Skeletal muscle satellite cell (primary cell): Measurements from ENCODE around the gene HEMK1.

Experiments
- H3K27me3 ChIP-seq: 2 replicates; pipeline ENCODE4 v1.7.0; 2013; ENCODE audit warnings: low read length; ENCODE audit not compliant: control insufficient read depth, insufficient read depth
- H3K36me3 ChIP-seq: 2 replicates; pipeline ENCODE4 v1.7.0; 2013; ENCODE audit warnings: mild to moderate bottlenecking, control low read depth, low read length; ENCODE audit not compliant: insufficient read depth
- H3K4me1 ChIP-seq: 2 replicates; pipeline ENCODE4 v1.7.0; 2013; ENCODE audit warnings: low read length; ENCODE audit not compliant: control insufficient read depth, insufficient read depth
- H3K4me2 ChIP-seq: 2 replicates; pipeline ENCODE4 v1.7.0; 2013; ENCODE audit warnings: mild to moderate bottlenecking, low read length
- H3K4me3 ChIP-seq: 2 replicates; pipeline ENCODE4 v1.7.0; 2013; ENCODE audit warnings: low read length
- H3K9ac ChIP-seq: 2 replicates; pipeline ENCODE4 v1.7.0; 2013; ENCODE audit warnings: mild to moderate bottlenecking, low read depth, low read length, moderate library complexity
- H3K9me3 ChIP-seq: replicated peaks from 2 replicates; pipeline ENCODE4 v1.7.0; 2013; ENCODE audit warnings: mild to moderate bottlenecking, control low read depth, low read length

Gene HEMK1

GRCh38 chr3:50533316-50533715 lies 36.0 kb upstream of the HEMK1 start:
- no peak overlapping the region for H3K4me3 ChIP-seq
- no peaks in the 10 kb centered on the region for H3K36me3 ChIP-seq
- no peak overlapping the region for H3K9ac ChIP-seq
- peaks cover 75% of the 10 kb centered on the region for H3K27me3 ChIP-seq
- H3K4me1 ChIP-seq = no peaks in the 10 kb centered on the region
- no peaks in the 10 kb centered on the region for H3K9me3 ChIP-seq
- H3K4me2 ChIP-seq = no peak overlapping the region

GRCh38 chr3:50533807-50534461 lies 35.4 kb upstream of the HEMK1 start:
- Histone ChIP-seq H3K4me3 (no peak overlapping the region), H3K4me2 (no peak overlapping the region), H3K27me3 (peaks cover 74% of the 10 kb centered on the region), H3K4me1 (no peaks in the 10 kb centered on the region), H3K9ac (no peak overlapping the region), H3K36me3 (no peaks in the 10 kb centered on the region), H3K9me3 (no peaks in the 10 kb centered on the region)

GRCh38 chr3:50534681-50535330 lies 34.5 kb upstream of the HEMK1 start:
- no peaks in the 10 kb centered on the region for H3K9me3 ChIP-seq
- H3K4me3 ChIP-seq = no peak overlapping the region
- no peaks in the 10 kb centered on the region for H3K36me3 ChIP-seq
- H3K9ac ChIP-seq = no peak overlapping the region
- peaks cover 72% of the 10 kb centered on the region for H3K27me3 ChIP-seq
- no peak overlapping the region for H3K4me2 ChIP-seq
- H3K4me1 ChIP-seq = no peaks in the 10 kb centered on the region

GRCh38 chr3:50536471-50537180 lies 32.7 kb upstream of the HEMK1 start:
- no peak overlapping the region for H3K4me2 ChIP-seq
- H3K4me3 ChIP-seq = no peak overlapping the region
- H3K9me3 ChIP-seq = no peaks in the 10 kb centered on the region
- no peaks in the 10 kb centered on the region for H3K36me3 ChIP-seq
- peaks cover 72% of the 10 kb centered on the region for H3K27me3 ChIP-seq
- no peak overlapping the region for H3K9ac ChIP-seq
- no peaks in the 10 kb centered on the region for H3K4me1 ChIP-seq

GRCh38 chr3:50537421-50538129 lies 31.7 kb upstream of the HEMK1 start:
- H3K4me2 ChIP-seq = no peak overlapping the region
- no peak overlapping the region for H3K9ac ChIP-seq
- no peaks in the 10 kb centered on the region for H3K4me1 ChIP-seq
- no peaks in the 10 kb centered on the region for H3K36me3 ChIP-seq
- no peak overlapping the region for H3K4me3 ChIP-seq
- H3K9me3 ChIP-seq = no peaks in the 10 kb centered on the region
- H3K27me3 ChIP-seq = peaks cover 66% of the 10 kb centered on the region

- Histone ChIP-seq H3K27me3 (peaks cover 58% of the 10 kb centered on the region), H3K4me2 (no peak overlapping the region), H3K9me3 (no peaks in the 10 kb centered on the region), H3K4me3 (no peak overlapping the region), H3K4me1 (no peaks in the 10 kb centered on the region), H3K36me3 (no peaks in the 10 kb centered on the region), H3K9ac (no peak overlapping the region)
Measured at GRCh38 chr3:50539356-50540286, 29.7 kb upstream of the HEMK1 start.

GRCh38 chr3:50542177-50543034 lies 26.9 kb upstream of the HEMK1 start:
- H3K4me1 ChIP-seq = no peaks in the 10 kb centered on the region
- no peaks in the 10 kb centered on the region for H3K36me3 ChIP-seq
- no peak overlapping the region for H3K4me2 ChIP-seq
- no peaks in the 10 kb centered on the region for H3K9me3 ChIP-seq
- no peak overlapping the region for H3K9ac ChIP-seq
- H3K27me3 ChIP-seq = peaks cover 46% of the 10 kb centered on the region
- no peak overlapping the region for H3K4me3 ChIP-seq

- Histone ChIP-seq H3K9ac (no peak overlapping the region), H3K4me2 (no peak overlapping the region), H3K36me3 (no peaks in the 10 kb centered on the region), H3K27me3 (peaks cover 23% of the 10 kb centered on the region), H3K4me1 (no peaks in the 10 kb centered on the region), H3K9me3 (no peaks in the 10 kb centered on the region), H3K4me3 (no peak overlapping the region)
Measured at GRCh38 chr3:50545781-50546180, 23.5 kb upstream of the HEMK1 start.

- H3K36me3 ChIP-seq = no peaks in the 10 kb centered on the region
- H3K4me2 ChIP-seq = no peak overlapping the region
- no peak overlapping the region for H3K9ac ChIP-seq
- H3K27me3 ChIP-seq = peaks cover 29% of the 10 kb centered on the region
- no peak overlapping the region for H3K4me3 ChIP-seq
- H3K4me1 ChIP-seq = no peaks in the 10 kb centered on the region
- no peaks in the 10 kb centered on the region for H3K9me3 ChIP-seq
Measured at GRCh38 chr3:50549226-50549625, 20.1 kb upstream of the HEMK1 start.

- H3K27me3 ChIP-seq = peaks cover 26% of the 10 kb centered on the region
- no peak overlapping the region for H3K9ac ChIP-seq
- no peak overlapping the region for H3K4me2 ChIP-seq
- H3K4me1 ChIP-seq = no peaks in the 10 kb centered on the region
- H3K36me3 ChIP-seq = no peaks in the 10 kb centered on the region
- no peaks in the 10 kb centered on the region for H3K9me3 ChIP-seq
- no peak overlapping the region for H3K4me3 ChIP-seq
Measured at GRCh38 chr3:50550079-50550736, 19.1 kb upstream of the HEMK1 start.
